ENCODE measurements around the gene MYOG. TPM values are rescaled to one million over a fixed set of nuclear protein-coding genes. Genes with fewer than 3 reads are reported as not detected.
A peak's percentile ranks its signal among the peaks of the same experiment; 100 is the strongest.

The MYOG gene
- total and polyA plus RNA-seq, 2 donors (not counting 1 experiment from before 2014, with no cell fraction given), result not detected

DNA sequence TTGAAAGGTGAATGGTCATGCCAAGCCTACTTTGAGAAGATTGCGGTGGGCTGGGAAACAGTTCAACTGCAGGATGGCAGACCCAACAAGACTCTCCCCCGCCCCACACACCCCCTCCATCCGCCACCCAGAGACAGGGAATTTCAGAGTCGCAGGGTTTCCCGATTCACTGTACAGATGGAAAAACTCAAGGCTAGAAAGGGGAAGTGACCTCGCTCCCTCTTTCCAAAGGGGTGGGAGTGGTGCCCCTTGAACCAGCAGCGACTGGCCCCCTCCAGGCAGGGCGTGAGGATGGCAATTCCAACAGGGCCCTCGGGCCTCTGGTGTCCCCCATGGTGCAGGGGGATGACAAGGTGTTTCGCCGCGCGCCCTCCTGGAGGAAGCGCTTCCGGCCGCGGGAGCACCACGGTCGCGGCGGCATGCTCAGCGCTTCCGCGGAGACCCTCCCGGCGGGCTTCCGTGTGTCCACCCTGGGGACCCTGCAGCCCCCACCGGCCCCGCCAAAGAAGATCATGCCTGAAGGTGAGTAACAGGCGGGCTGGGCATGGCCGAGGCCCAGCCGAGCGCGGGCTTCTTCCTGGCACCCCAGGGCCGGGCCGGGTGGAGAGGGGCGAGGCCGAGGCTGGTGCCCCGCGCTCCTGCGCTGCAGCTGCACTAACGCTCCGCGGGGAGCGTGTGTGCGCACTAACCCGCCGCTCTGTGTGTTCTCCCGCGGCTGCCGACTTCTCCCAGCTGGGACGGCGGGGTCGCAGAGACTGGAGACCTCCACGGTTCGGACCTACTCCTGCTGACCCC, 10.4 kb downstream of the MYOG start:
- H3K9me3 ChIP-seq (ENCODE audit: control extremely low read depth in 1 of 3, control insufficient read depth in 2 of 3, insufficient read depth in 1 of 3, low read length in 2 of 3), result peaks cover 0 to 3% (median 0%) of the 10 kb centered on the region in 3 donors
- ATAC-seq (ENCODE audit: low read depth), result no peak
- peak overlapping the region; percentile 67 for H3K4me2 ChIP-seq (replicated peaks; ENCODE audit: low read depth, low read length, poor library complexity, severe bottlenecking)
- H3K4me3 ChIP-seq (ENCODE audit: control extremely low read depth in 1 of 5, extremely low read depth in 1 of 5, insufficient read depth in 1 of 5, low read depth in 2 of 5, low read length in 4 of 5), result peak overlapping the region in 3 of 5 experiments; percentile 18 to 39 (median 28)
- no peaks in the 10 kb centered on the region for H4K20me1 ChIP-seq (ENCODE audit: control insufficient read depth, insufficient read depth, low read length, poor library complexity, severe bottlenecking)
- Mint-ChIP-seq H3K27ac (no peak overlapping the region), H3K9me3 (ENCODE audit: insufficient read depth) (no peaks in the 10 kb centered on the region), H3K4me1 (peaks cover 8% of the 10 kb centered on the region), H3K27me3 (peaks cover 60% of the 10 kb centered on the region), H3K4me3 (peak overlapping the region; percentile 15)
- TF ChIP-seq, protein P1, sequence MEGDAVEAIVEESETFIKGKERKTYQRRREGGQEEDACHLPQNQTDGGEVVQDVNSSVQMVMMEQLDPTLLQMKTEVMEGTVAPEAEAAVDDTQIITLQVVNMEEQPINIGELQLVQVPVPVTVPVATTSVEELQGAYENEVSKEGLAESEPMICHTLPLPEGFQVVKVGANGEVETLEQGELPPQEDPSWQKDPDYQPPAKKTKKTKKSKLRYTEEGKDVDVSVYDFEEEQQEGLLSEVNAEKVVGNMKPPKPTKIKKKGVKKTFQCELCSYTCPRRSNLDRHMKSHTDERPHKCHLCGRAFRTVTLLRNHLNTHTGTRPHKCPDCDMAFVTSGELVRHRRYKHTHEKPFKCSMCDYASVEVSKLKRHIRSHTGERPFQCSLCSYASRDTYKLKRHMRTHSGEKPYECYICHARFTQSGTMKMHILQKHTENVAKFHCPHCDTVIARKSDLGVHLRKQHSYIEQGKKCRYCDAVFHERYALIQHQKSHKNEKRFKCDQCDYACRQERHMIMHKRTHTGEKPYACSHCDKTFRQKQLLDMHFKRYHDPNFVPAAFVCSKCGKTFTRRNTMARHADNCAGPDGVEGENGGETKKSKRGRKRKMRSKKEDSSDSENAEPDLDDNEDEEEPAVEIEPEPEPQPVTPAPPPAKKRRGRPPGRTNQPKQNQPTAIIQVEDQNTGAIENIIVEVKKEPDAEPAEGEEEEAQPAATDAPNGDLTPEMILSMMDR (IDR thresholded peaks at IDR 0.05), result no peak
- TF ChIP-seq EZH2 (IDR thresholded peaks at IDR 0.05; ENCODE audit: borderline replicate concordance, insufficient read depth, low read depth, low read length, poor library complexity, severe bottlenecking), result no peak
- DNase-seq, result peak; percentile 16
- H3K36me3 ChIP-seq (replicated peaks in 1 of 2; ENCODE audit: control extremely low read depth in 1 of 2, control insufficient read depth in 1 of 2, extremely low read depth in 1 of 2, insufficient read depth in 2 of 2, low read length in 1 of 2), result no peaks in the 10 kb centered on the region
- intact Hi-C loops (cut with micrococcal nuclease), result no loop called here
- H3K27me3 ChIP-seq (replicated peaks in 1 of 4; ENCODE audit: control extremely low read depth in 1 of 4, control insufficient read depth in 3 of 4, insufficient read depth in 4 of 4, low read length in 3 of 4), result peaks cover 0 to 41% (median 10%) of the 10 kb centered on the region in 4 experiments
- WGBS (ENCODE audit: insufficient coverage), result 8% methylated on average over 52 of the region's 56 CpGs
- H3K79me2 ChIP-seq (ENCODE audit: control insufficient read depth, insufficient read depth, low read length), result no peaks in the 10 kb centered on the region
- H2AFZ ChIP-seq (ENCODE audit: insufficient read depth, low read depth, low read length, poor library complexity, severe bottlenecking), result peak overlapping the region; percentile 38
- H3K27ac ChIP-seq (ENCODE audit: low read length in 2 of 2), result no peak overlapping the region
- H3K9ac ChIP-seq (ENCODE audit: low read length), result peak overlapping the region; percentile 7
- ChIA-PET POLR2A (no interaction called here), CTCF (no interaction called here)
- H3K4me1 ChIP-seq (ENCODE audit: control insufficient read depth in 2 of 2, insufficient read depth in 2 of 2, low read length in 2 of 2), result peaks cover 12% of the 10 kb centered on the region in 2 donors

DNA sequence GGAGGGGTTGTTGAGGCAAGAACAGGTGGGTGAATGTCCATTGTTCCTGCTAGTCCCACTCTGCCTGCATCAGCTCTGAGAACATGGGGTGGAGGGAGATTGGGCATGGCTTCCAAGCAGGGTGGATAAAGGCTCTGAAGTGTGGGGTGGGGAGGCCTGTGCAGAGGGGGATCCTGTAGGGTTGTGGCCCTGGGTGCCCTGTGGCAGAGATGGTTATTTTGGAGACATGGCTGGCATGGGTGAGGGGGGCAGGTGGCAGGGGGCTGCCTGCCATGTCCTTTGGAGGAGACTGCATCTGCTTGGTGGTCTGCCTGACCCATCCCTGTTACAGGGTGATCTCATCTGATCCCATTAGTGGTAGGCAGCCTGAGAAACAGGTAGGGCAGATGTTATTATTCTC, 11.2 kb downstream of the MYOG start:
- ChIA-PET POLR2A (no interaction called here), CTCF (no interaction called here)
- Histone ChIP-seq H3K4me2 (replicated peaks; ENCODE audit: low read depth, low read length, poor library complexity, severe bottlenecking) (no peak overlapping the region), H2AFZ (ENCODE audit: insufficient read depth, low read depth, low read length, poor library complexity, severe bottlenecking) (no peak overlapping the region), H3K27ac (ENCODE audit: low read length in 2 of 2) (no peak overlapping the region), H3K36me3 (replicated peaks in 1 of 2; ENCODE audit: control extremely low read depth in 1 of 2, control insufficient read depth in 1 of 2, extremely low read depth in 1 of 2, insufficient read depth in 2 of 2, low read length in 1 of 2) (no peaks in the 10 kb centered on the region), H3K79me2 (ENCODE audit: control insufficient read depth, insufficient read depth, low read length) (no peaks in the 10 kb centered on the region), H3K4me1 (ENCODE audit: control insufficient read depth in 2 of 2, insufficient read depth in 2 of 2, low read length in 2 of 2) (peaks cover 12% of the 10 kb centered on the region in 2 donors), H4K20me1 (ENCODE audit: control insufficient read depth, insufficient read depth, low read length, poor library complexity, severe bottlenecking) (no peaks in the 10 kb centered on the region), H3K27me3 (replicated peaks in 1 of 4; ENCODE audit: control extremely low read depth in 1 of 4, control insufficient read depth in 3 of 4, insufficient read depth in 4 of 4, low read length in 3 of 4) (peaks cover 0 to 39% (median 10%) of the 10 kb centered on the region in 4 experiments), H3K9ac (ENCODE audit: low read length) (no peak overlapping the region), H3K4me3 (ENCODE audit: control extremely low read depth in 1 of 5, extremely low read depth in 1 of 5, insufficient read depth in 1 of 5, low read depth in 2 of 5, low read length in 4 of 5) (no peak overlapping the region), H3K9me3 (ENCODE audit: control extremely low read depth in 1 of 3, control insufficient read depth in 2 of 3, insufficient read depth in 1 of 3, low read length in 2 of 3) (peaks cover 0 to 3% (median 0%) of the 10 kb centered on the region in 3 donors)
- intact Hi-C loops (cut with micrococcal nuclease), result no loop called here
- Mint-ChIP-seq H3K27me3 (peaks cover 52% of the 10 kb centered on the region), H3K27ac (no peak overlapping the region), H3K9me3 (ENCODE audit: insufficient read depth) (no peaks in the 10 kb centered on the region), H3K4me3 (no peak overlapping the region), H3K4me1 (peaks cover 12% of the 10 kb centered on the region)
- DNase-seq (no peak), ATAC-seq (ENCODE audit: low read depth) (no peak)
- TF ChIP-seq, protein P1 (IDR thresholded peaks at IDR 0.05), result no peak
